GDM1 (cell line): ENCODE results near the gene ACIN1.
"Not testable (repeated sequence)": the region's sequence is repeated elsewhere in the genome, so short reads cannot be mapped to it uniquely, and the experiment has no call there.

Experiments
- DNase-seq: peaks from one replicate; lab custom pipeline; 2025; lab: John Stamatoyannopoulos, UW

The ACIN1 gene

DNA sequence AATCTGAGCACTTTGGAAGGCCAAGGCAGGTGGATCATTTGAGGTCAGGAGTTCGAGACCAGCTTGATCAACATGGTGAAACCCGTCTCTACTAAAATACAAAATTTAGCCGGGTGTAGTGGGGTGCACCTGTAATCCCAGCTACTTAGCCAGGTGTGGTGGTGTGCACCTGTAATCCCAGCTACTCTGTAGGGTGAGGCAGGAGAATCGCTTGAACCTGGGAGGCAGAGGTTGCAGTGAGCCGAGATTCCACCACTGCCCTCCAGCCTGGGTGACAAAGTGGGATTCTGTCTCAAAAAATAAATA is 81.2 kb downstream of the ACIN1 start:
- DNase-seq: not testable (repeated sequence)

DNA sequence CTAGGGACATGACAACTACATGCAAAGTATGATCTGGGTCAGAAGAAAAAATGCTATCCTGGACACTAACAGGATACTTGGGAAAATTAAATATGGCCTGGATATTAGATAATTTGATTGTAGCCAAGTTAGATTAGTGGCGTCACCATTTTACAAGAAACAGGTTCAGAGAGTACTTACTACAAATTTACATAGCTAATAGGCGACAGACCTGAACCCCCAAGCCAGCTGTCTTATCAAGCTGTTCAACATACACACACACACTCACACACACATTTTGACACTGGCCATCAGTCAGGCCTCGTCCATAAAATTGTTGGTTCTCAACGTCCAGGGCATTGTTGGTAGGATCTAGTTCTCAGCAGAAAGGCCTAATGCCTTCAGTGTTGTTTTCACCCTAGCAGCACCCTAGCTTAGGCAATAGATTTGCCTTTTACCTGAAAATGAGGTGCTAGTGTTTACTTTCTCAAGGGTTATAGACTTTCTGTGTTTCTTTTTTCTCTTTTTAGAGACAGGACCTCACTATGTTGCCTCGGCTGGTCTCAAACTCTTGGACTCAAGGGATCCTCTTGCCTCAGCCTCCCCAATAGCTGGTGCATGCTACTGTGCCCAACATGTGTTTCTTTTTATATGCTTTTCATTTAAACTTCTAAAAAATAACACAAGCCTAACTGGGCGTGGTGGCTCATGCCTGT is 81.7 kb downstream of the ACIN1 start:
- DNase-seq: no peak

DNA sequence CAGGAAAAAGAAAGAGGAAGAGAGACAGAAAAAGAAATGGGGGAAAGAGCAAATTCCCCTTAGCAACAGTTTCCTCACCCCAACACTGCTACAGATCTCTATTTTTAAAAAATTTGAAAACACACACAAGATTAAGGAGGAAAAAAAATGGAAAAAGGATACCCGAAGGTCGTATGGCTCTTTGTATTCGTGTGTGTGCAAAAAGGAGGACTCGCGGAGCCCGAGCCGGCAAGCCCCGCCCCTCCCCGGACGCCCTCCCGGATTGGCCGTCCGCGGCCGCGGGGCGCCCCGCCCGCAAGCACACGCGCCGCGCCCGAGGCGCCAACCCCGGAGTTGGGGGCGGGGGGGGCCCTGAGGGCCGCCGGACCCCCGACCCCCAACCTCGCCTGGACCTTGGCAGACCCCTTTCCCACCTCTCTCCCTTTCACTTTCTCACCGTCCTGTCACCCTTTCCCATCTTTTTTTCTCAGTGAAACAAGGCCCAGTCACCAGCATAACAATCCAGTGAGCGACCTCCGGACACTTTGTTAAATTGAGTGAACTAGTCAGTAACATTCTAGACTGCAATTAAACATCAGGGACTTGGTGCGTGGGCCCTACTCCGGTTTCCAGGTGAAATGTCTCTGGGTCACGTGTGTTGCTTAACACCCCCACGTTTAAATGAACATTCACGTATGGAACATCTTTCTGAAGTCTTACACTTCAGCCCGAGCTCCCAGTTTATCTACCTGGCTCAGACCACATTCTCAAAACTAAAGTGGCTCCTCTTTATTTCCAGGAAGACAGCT is 84.8 kb downstream of the ACIN1 start, which contains the start of gene C14orf93:
Gene C14orf93 (minus strand): TSS at position 205 of the 788 bp plus-strand sequence. CDS start 11,120 bp downstream, outside the sequence.
- DNase-seq: peak; percentile 66

DNA sequence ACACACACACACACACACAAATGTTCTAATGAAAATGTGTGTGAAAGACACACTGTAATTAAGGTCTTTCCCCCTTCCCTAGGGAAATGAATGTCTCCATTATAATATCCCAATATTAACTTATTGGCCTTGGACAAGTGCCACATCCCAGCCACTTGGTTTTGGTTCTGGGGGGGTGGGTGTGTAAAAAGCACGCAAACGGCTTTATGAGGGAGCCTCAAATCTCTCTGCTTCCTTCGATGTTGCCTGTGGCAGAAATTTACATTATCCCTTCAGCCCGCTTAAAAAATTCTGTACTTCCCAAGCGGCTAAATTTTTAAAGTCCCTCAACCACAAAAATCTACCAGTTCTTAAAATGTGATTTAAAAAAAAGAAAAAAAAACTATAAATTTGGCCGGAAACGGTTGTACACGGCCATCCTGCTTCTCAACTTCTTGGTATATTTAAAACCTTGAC is 85.4 kb downstream of the ACIN1 start:
- DNase-seq: peak; percentile 49

DNA sequence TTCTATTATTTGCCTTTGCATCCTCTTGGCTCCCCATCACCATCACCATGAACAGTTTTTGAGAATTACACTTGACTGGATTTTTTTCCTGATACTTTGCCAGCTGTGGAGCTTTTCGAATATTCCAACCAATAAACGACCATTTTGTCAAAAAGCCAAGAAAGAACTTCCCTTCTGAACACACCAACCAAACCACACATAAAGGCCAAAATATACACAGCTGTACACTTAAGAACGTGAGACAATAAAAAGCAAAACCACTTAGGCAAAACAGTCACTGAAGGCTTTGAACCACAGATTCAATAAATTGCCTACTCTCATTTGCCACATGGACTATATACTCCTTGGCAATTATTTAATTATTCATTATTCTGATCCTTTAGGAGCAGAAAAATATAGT is 86.1 kb downstream of the ACIN1 start:
- peak; percentile 25 for DNase-seq
